HFFc6 (cell line): ENCODE results near the gene CERS6. TPM values are rescaled to one million over a fixed set of nuclear protein-coding genes. Genes with fewer than 3 reads are reported as not detected.
A peak's percentile ranks its signal among the peaks of the same experiment; 100 is the strongest.

Experiments used
- DNase-seq: peaks from one replicate; pipeline ENCODE4 v3.0.0-alpha.2; 2018
- H3K27ac Mint-ChIP-seq: 2 replicates; pipeline ENCODE4 v1.8.0; 2020; ENCODE audit warnings: mild to moderate bottlenecking, mixed read lengths
- H3K27me3 Mint-ChIP-seq: 2 replicates; pipeline ENCODE4 v1.8.0; 2021; ENCODE audit warnings: mild to moderate bottlenecking, moderate library complexity, mixed read lengths; ENCODE audit not compliant: insufficient read depth
- H3K36me3 Mint-ChIP-seq: 2 replicates; pipeline ENCODE4 v1.8.0; 2021; ENCODE audit warnings: low read depth, mixed read lengths
- H3K4me1 Mint-ChIP-seq: 2 replicates; pipeline ENCODE4 v1.8.0; 2020; ENCODE audit warnings: low read depth, mixed read lengths
- H3K4me3 Mint-ChIP-seq: 2 replicates; pipeline ENCODE4 v1.8.0; 2020; ENCODE audit warnings: mild to moderate bottlenecking, moderate library complexity, mixed read lengths
- H3K9me3 Mint-ChIP-seq: 2 replicates; pipeline ENCODE4 v1.8.0; 2020; ENCODE audit warnings: mild to moderate bottlenecking, mixed read lengths
- CTCF ChIP-seq: fragments of 200-600 bp; sonication (generic); IDR thresholded peaks from 2 replicates; pipeline ENCODE4 v1.5.0; 2021; ENCODE audit warnings: antibody characterized with exemption, mild to moderate bottlenecking
- total RNA-seq, 6 experiments: library from RNA; stranded (reverse); fragmentation: NEBNext Ultra II Directional; extraction: Animal tissue kit (Norgen Biotek cat#: 25700); gene quantifications; 2 replicates in 1 of 6; 3 replicates in 5 of 6; pipeline ENCODE4 v1.2.3, GENCODE V29; 2021

Gene CERS6
- total RNA-seq, 6 experiments from 2014 or later: 6.2 to 9.9 (median 7.5) TPM

GRCh38 chr2:168622559-168622958, 166.5 kb downstream of the CERS6 start:
- Mint-ChIP-seq H3K36me3 (no peaks in the 10 kb centered on the region), H3K27me3 (no peaks in the 10 kb centered on the region), H3K9me3 (no peaks in the 10 kb centered on the region), H3K27ac (no peak overlapping the region), H3K4me3 (no peak overlapping the region), H3K4me1 (no peaks in the 10 kb centered on the region)
- no peak for DNase-seq
- TF ChIP-seq CTCF: no peak

- no peak for TF ChIP-seq CTCF
- Mint-ChIP-seq H3K9me3 (no peaks in the 10 kb centered on the region), H3K27ac (no peak overlapping the region), H3K4me1 (no peaks in the 10 kb centered on the region), H3K36me3 (no peaks in the 10 kb centered on the region), H3K4me3 (no peak overlapping the region), H3K27me3 (no peaks in the 10 kb centered on the region)
- DNase-seq: no peak
These were observed 168.0 kb downstream of the CERS6 start for GRCh38 chr2:168624028-168624427.

- Mint-ChIP-seq H3K27me3 (no peaks in the 10 kb centered on the region), H3K4me1 (no peaks in the 10 kb centered on the region), H3K27ac (no peak overlapping the region), H3K36me3 (no peaks in the 10 kb centered on the region), H3K9me3 (no peaks in the 10 kb centered on the region), H3K4me3 (no peak overlapping the region)
- no peak for TF ChIP-seq CTCF
- DNase-seq: no peak
These were observed 170.0 kb downstream of the CERS6 start for GRCh38 chr2:168626096-168626495.

- Mint-ChIP-seq H3K27me3 (no peaks in the 10 kb centered on the region), H3K27ac (no peak overlapping the region), H3K36me3 (no peaks in the 10 kb centered on the region), H3K9me3 (no peaks in the 10 kb centered on the region), H3K4me3 (no peak overlapping the region), H3K4me1 (no peaks in the 10 kb centered on the region)
- no peak for DNase-seq
- no peak for TF ChIP-seq CTCF
These were observed 170.6 kb downstream of the CERS6 start for GRCh38 chr2:168626647-168627046.

- H3K27me3 Mint-ChIP-seq: no peaks in the 10 kb centered on the region
- no peak for TF ChIP-seq CTCF
- H3K9me3 Mint-ChIP-seq: no peaks in the 10 kb centered on the region
- no peak for DNase-seq
- H3K4me1 Mint-ChIP-seq: peaks cover 13% of the 10 kb centered on the region
- peak overlapping the region; percentile 74; the same call in 1 of the 2 replicates for H3K27ac Mint-ChIP-seq
- H3K36me3 Mint-ChIP-seq: no peaks in the 10 kb centered on the region
- H3K4me3 Mint-ChIP-seq: peak overlapping the region; percentile 25; the same call in 1 of the 2 replicates
These were observed 176.6 kb downstream of the CERS6 start for GRCh38 chr2:168632709-168633121.

- Mint-ChIP-seq H3K4me3 (no peak overlapping the region), H3K9me3 (no peaks in the 10 kb centered on the region), H3K36me3 (no peaks in the 10 kb centered on the region), H3K27me3 (no peaks in the 10 kb centered on the region), H3K27ac (no peak overlapping the region), H3K4me1 (peaks cover 13% of the 10 kb centered on the region)
- no peak for TF ChIP-seq CTCF
- no peak for DNase-seq
These were observed 177.1 kb downstream of the CERS6 start for GRCh38 chr2:168633200-168633599.
